ENCODE data around the gene SMARCAD1. TPM values are rescaled to one million over a fixed set of nuclear protein-coding genes. Genes with fewer than 3 reads are reported as not detected.

Gene SMARCAD1
- 10 to 100 TPM; 50.6 to 67.3 (median 65.2) TPM for polyA plus RNA-seq (ENCODE audit: insufficient read length in 4 of 4)

GRCh38 chr4:94207469-94208224 is at the start of gene SMARCAD1:
SMARCAD1 (plus strand) TSS chr4:94207865; CDS start chr4:94208395, 530 bp downstream.
- peak; percentile 93 to 99 (median 98) for DNase-seq (ENCODE audit: low read depth in 4 of 4, low spot score in 3 of 4)

GRCh38 chr4:94158883-94159282 is 48.8 kb upstream of the SMARCAD1 start:
- DNase-seq (ENCODE audit: low read depth in 4 of 4, low spot score in 3 of 4) = no peak

- DNase-seq (ENCODE audit: low read depth in 4 of 4, low spot score in 3 of 4) = no peak
Observed at GRCh38 chr4:94159790-94160189, 47.9 kb upstream of the SMARCAD1 start.

GRCh38 chr4:94160774-94161173 is 46.9 kb upstream of the SMARCAD1 start:
- no peak for DNase-seq (ENCODE audit: low read depth in 4 of 4, low spot score in 3 of 4)

- no peak for DNase-seq (ENCODE audit: low read depth in 4 of 4, low spot score in 3 of 4)
Observed at GRCh38 chr4:94165256-94165655, 42.4 kb upstream of the SMARCAD1 start.

- DNase-seq (ENCODE audit: low read depth in 4 of 4, low spot score in 3 of 4) = no peak
Observed at GRCh38 chr4:94168321-94168720, 39.3 kb upstream of the SMARCAD1 start.

- DNase-seq (ENCODE audit: low read depth in 4 of 4, low spot score in 3 of 4) = no peak
Observed at GRCh38 chr4:94169803-94170372, 37.8 kb upstream of the SMARCAD1 start.

GRCh38 chr4:94171616-94172015 is 36.0 kb upstream of the SMARCAD1 start:
- no peak for DNase-seq (ENCODE audit: low read depth in 4 of 4, low spot score in 3 of 4)

- DNase-seq (ENCODE audit: low read depth in 4 of 4, low spot score in 3 of 4) = no peak
Observed at GRCh38 chr4:94175553-94176261, 32.0 kb upstream of the SMARCAD1 start.

- DNase-seq (ENCODE audit: low read depth in 4 of 4, low spot score in 3 of 4) = no peak
Observed at GRCh38 chr4:94177822-94178221, 29.8 kb upstream of the SMARCAD1 start.

GRCh38 chr4:94181815-94182214 is 25.9 kb upstream of the SMARCAD1 start:
- no peak for DNase-seq (ENCODE audit: low read depth in 4 of 4, low spot score in 3 of 4)

- DNase-seq (ENCODE audit: low read depth in 4 of 4, low spot score in 3 of 4) = no peak
Observed at GRCh38 chr4:94202769-94203168, 4.9 kb upstream of the SMARCAD1 start.

- DNase-seq (ENCODE audit: low read depth in 4 of 4, low spot score in 3 of 4) = no peak
Observed at GRCh38 chr4:94208266-94208665, 601 bp downstream of the SMARCAD1 start.

GRCh38 chr4:94208918-94209317 is 1.3 kb downstream of the SMARCAD1 start:
- no peak for DNase-seq (ENCODE audit: low read depth in 4 of 4, low spot score in 3 of 4)

- DNase-seq (ENCODE audit: low read depth in 4 of 4, low spot score in 3 of 4) = no peak
Observed at GRCh38 chr4:94211861-94212260, 4.2 kb downstream of the SMARCAD1 start.

GRCh38 chr4:94214703-94215319 is 7.1 kb downstream of the SMARCAD1 start:
- DNase-seq (ENCODE audit: low read depth in 4 of 4, low spot score in 3 of 4) = no peak

GRCh38 chr4:94216394-94216793 is 8.7 kb downstream of the SMARCAD1 start:
- no peak for DNase-seq (ENCODE audit: low read depth in 4 of 4, low spot score in 3 of 4)

- DNase-seq (ENCODE audit: low read depth in 4 of 4, low spot score in 3 of 4) = no peak
Observed at GRCh38 chr4:94219402-94219801, 11.7 kb downstream of the SMARCAD1 start.

- no peak for DNase-seq (ENCODE audit: low read depth in 4 of 4, low spot score in 3 of 4)
Observed at GRCh38 chr4:94221916-94222315, 14.3 kb downstream of the SMARCAD1 start.

- DNase-seq (ENCODE audit: low read depth in 4 of 4, low spot score in 3 of 4) = no peak
Observed at GRCh38 chr4:94225449-94225848, 17.8 kb downstream of the SMARCAD1 start.

GRCh38 chr4:94226763-94227162 is 19.1 kb downstream of the SMARCAD1 start:
- no peak for DNase-seq (ENCODE audit: low read depth in 4 of 4, low spot score in 3 of 4)

Data from right renal pelvis (tissue), 4 donors.